NCI-H510A (cell line): ENCODE data around the gene NUP93.
A peak's percentile ranks its signal among the peaks of the same experiment; 100 is the strongest.

ENCODE experiments used
- DNase-seq: peaks from one replicate; lab custom pipeline; 2025; lab: John Stamatoyannopoulos, UW

The NUP93 gene

GRCh38 chr16:56894331-56894917 is 164.5 kb downstream of the NUP93 start:
- no peak for DNase-seq

- DNase-seq: no peak
Measured at GRCh38 chr16:56895813-56896212, 165.9 kb downstream of the NUP93 start.

- no peak for DNase-seq
Measured at GRCh38 chr16:56896244-56896643, 166.3 kb downstream of the NUP93 start.

GRCh38 chr16:56897026-56897799 is 167.3 kb downstream of the NUP93 start:
- peak; percentile 14 for DNase-seq

GRCh38 chr16:56898847-56899246 is 168.9 kb downstream of the NUP93 start:
- no peak for DNase-seq
